KOPT-K1 (cell line): ENCODE data around the gene H2AZ2.
"Not testable (repeated sequence)": the region's sequence is repeated elsewhere in the genome, so short reads cannot be mapped to it uniquely, and the experiment has no call there.

Source experiments
- H3K27ac ChIP-seq: fragments of 200-600 bp; sonication (generic); 2 replicates; pipeline ENCODE4 v1.5.1; 2016; ENCODE audit warnings: antibody characterized with exemption, mild to moderate bottlenecking, low read depth, low read length; ENCODE audit not compliant: poor library complexity, severe bottlenecking
- H3K36me3 ChIP-seq: fragments of 200-600 bp; sonication (generic); 2 replicates; pipeline ENCODE4 v1.5.1; 2017; ENCODE audit warnings: antibody characterized with exemption, mild to moderate bottlenecking, low read length, moderate library complexity; ENCODE audit not compliant: insufficient read depth
- H3K9me3 ChIP-seq: fragments of 200-600 bp; sonication (generic); 2 replicates; pipeline ENCODE4 v1.5.1; 2017; ENCODE audit warnings: antibody characterized with exemption, low read length, mild to moderate bottlenecking; ENCODE audit not compliant: insufficient read depth, poor library complexity, severe bottlenecking

Gene H2AZ2

GRCh38 chr7:44849259-44849884 is 1.5 kb upstream of the H2AZ2 start:
- H3K9me3 ChIP-seq, result no peaks in the 10 kb centered on the region

GRCh38 chr7:44847509-44847919 is 373 bp downstream of the H2AZ2 start:
- H3K36me3 ChIP-seq, result peaks cover 20% of the 10 kb centered on the region
- no peaks in the 10 kb centered on the region for H3K9me3 ChIP-seq
- peak overlapping the region; percentile 86 for H3K27ac ChIP-seq

More at GRCh38 chr7:44849259-44849884, 1.5 kb upstream of the H2AZ2 start:
- H3K27ac ChIP-seq, result peak overlapping the region; percentile 86
- H3K36me3 ChIP-seq, result peaks cover 3% of the 10 kb centered on the region; the same call in 1 of the 2 replicates

- H3K27ac ChIP-seq, result peak overlapping the region; percentile 86
- H3K9me3 ChIP-seq, result no peaks in the 10 kb centered on the region
Observed at GRCh38 chr7:44846816-44847508, 925 bp downstream of the H2AZ2 start.

GRCh38 chr7:44846390-44846789 is 1.5 kb downstream of the H2AZ2 start:
- not testable (repeated sequence) for H3K9me3 ChIP-seq
- peaks cover 32% of the 10 kb centered on the region for H3K36me3 ChIP-seq
- peak overlapping the region; percentile 86 for H3K27ac ChIP-seq

More at GRCh38 chr7:44846816-44847508, 925 bp downstream of the H2AZ2 start:
- peaks cover 26% of the 10 kb centered on the region for H3K36me3 ChIP-seq

- peaks cover 41% of the 10 kb centered on the region for H3K36me3 ChIP-seq
- H3K27ac ChIP-seq, result no peak overlapping the region
- H3K9me3 ChIP-seq, result no peaks in the 10 kb centered on the region
Observed at GRCh38 chr7:44845451-44845850, 2.4 kb downstream of the H2AZ2 start.

- not testable (repeated sequence) for H3K27ac ChIP-seq, H3K9me3 ChIP-seq
- peaks cover 61% of the 10 kb centered on the region for H3K36me3 ChIP-seq
Observed at GRCh38 chr7:44843440-44843839, 4.4 kb downstream of the H2AZ2 start.

- H3K9me3 ChIP-seq, H3K27ac ChIP-seq: not testable (repeated sequence)
- peaks cover 67% of the 10 kb centered on the region for H3K36me3 ChIP-seq
Observed at GRCh38 chr7:44842675-44843074, 5.2 kb downstream of the H2AZ2 start.

- peaks cover 97% of the 10 kb centered on the region for H3K36me3 ChIP-seq
- H3K27ac ChIP-seq, result no peak overlapping the region
- H3K9me3 ChIP-seq, result no peaks in the 10 kb centered on the region
Observed at GRCh38 chr7:44838751-44839150, 9.1 kb downstream of the H2AZ2 start.

GRCh38 chr7:44827567-44827966 is 20.3 kb downstream of the H2AZ2 start:
- Histone ChIP-seq H3K27ac (no peak overlapping the region), H3K9me3 (no peaks in the 10 kb centered on the region), H3K36me3 (peaks cover 100% of the 10 kb centered on the region)

- H3K27ac ChIP-seq, result no peak overlapping the region
- no peaks in the 10 kb centered on the region for H3K9me3 ChIP-seq
- peaks cover 82% of the 10 kb centered on the region for H3K36me3 ChIP-seq
Observed at GRCh38 chr7:44824894-44825526, 22.9 kb downstream of the H2AZ2 start.

GRCh38 chr7:44823255-44823781 is 24.6 kb downstream of the H2AZ2 start:
- no peaks in the 10 kb centered on the region for H3K9me3 ChIP-seq
- no peak overlapping the region for H3K27ac ChIP-seq
- peaks cover 65% of the 10 kb centered on the region for H3K36me3 ChIP-seq

GRCh38 chr7:44819292-44819691 is 28.6 kb downstream of the H2AZ2 start:
- Histone ChIP-seq H3K27ac (no peak overlapping the region), H3K36me3 (peaks cover 25% of the 10 kb centered on the region), H3K9me3 (no peaks in the 10 kb centered on the region)

GRCh38 chr7:44814919-44815318 is 33.0 kb downstream of the H2AZ2 start:
- Histone ChIP-seq H3K9me3 (no peaks in the 10 kb centered on the region), H3K27ac (no peak overlapping the region), H3K36me3 (no peaks in the 10 kb centered on the region)

GRCh38 chr7:44811571-44811970 is 36.3 kb downstream of the H2AZ2 start:
- Histone ChIP-seq H3K9me3 (no peaks in the 10 kb centered on the region), H3K27ac (no peak overlapping the region), H3K36me3 (peaks cover 6% of the 10 kb centered on the region; the same call in 1 of the 2 replicates)

GRCh38 chr7:44811093-44811492 is 36.8 kb downstream of the H2AZ2 start:
- no peaks in the 10 kb centered on the region for H3K9me3 ChIP-seq
- no peak overlapping the region for H3K27ac ChIP-seq
- peaks cover 6% of the 10 kb centered on the region; the same call in 1 of the 2 replicates for H3K36me3 ChIP-seq
